Measurements from ENCODE around the gene FGF2. TPM values are rescaled to one million over a fixed set of nuclear protein-coding genes. Genes with fewer than 3 reads are reported as not detected.

FGF2 gene
- total RNA-seq, 1 donor from 2014 or later, result 20.8 TPM

DNA sequence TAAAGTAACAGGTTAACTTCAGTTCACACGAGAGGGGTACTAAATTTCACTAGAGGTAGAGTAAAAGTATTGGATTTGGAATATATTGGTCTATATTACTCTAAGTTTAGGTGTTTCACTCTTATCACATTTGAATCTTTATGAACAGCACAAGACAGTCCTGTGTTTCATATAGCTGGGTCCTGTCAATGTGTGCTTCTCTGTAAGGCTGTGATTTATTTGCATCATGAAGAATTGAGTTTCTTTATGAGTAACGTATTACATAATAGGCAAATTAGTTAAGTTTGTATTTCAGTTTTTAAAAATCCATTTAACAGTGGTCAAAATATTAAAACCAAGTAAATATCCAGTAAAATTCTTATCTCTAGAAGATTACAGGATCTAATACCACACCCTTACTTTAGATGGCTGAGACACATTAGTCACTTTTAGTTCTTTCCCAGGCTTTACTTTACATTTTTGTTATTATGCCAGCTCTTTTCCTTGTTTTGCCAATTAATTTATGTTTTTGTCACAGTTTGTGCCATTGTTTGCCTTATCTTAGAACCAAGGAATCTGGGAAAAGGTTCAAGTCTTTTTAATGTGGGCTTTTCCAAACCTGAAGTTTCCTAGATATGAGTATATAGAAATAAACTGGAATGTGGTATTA is 63.6 kb downstream of the FGF2 start:
- peak overlapping the region; percentile 69 to 71 for H3K27ac ChIP-seq
- intact Hi-C loops (cut with DNase I), result no loop called here
- H3K36me3 ChIP-seq, result no peaks in the 10 kb centered on the region
- no peaks in the 10 kb centered on the region for H3K27me3 ChIP-seq
- no peak overlapping the region for H3K4me3 ChIP-seq
- TF ChIP-seq, protein P1, sequence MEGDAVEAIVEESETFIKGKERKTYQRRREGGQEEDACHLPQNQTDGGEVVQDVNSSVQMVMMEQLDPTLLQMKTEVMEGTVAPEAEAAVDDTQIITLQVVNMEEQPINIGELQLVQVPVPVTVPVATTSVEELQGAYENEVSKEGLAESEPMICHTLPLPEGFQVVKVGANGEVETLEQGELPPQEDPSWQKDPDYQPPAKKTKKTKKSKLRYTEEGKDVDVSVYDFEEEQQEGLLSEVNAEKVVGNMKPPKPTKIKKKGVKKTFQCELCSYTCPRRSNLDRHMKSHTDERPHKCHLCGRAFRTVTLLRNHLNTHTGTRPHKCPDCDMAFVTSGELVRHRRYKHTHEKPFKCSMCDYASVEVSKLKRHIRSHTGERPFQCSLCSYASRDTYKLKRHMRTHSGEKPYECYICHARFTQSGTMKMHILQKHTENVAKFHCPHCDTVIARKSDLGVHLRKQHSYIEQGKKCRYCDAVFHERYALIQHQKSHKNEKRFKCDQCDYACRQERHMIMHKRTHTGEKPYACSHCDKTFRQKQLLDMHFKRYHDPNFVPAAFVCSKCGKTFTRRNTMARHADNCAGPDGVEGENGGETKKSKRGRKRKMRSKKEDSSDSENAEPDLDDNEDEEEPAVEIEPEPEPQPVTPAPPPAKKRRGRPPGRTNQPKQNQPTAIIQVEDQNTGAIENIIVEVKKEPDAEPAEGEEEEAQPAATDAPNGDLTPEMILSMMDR (IDR thresholded peaks at IDR 0.05), result no peak
- H3K4me1 ChIP-seq, result peaks cover 0 to 20% of the 10 kb centered on the region in 2 donors
- DNase-seq (ENCODE audit: low spot score in 2 of 2), result no peak
- H3K9me3 ChIP-seq, result no peaks in the 10 kb centered on the region

DNA sequence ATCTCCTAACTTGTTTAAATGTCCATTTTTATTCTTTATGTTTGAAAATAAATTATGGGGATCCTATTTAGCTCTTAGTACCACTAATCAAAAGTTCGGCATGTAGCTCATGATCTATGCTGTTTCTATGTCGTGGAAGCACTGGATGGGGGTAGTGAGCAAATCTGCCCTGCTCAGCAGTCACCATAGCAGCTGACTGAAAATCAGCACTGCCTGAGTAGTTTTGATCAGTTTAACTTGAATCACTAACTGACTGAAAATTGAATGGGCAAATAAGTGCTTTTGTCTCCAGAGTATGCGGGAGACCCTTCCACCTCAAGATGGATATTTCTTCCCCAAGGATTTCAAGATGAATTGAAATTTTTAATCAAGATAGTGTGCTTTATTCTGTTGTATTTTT is 68.2 kb downstream of the FGF2 start:
- Histone ChIP-seq H3K4me3 (no peak overlapping the region), H3K9me3 (no peaks in the 10 kb centered on the region), H3K27me3 (no peaks in the 10 kb centered on the region), H3K27ac (peak overlapping the region; percentile 60 to 73), H3K4me1 (peaks cover 0 to 40% of the 10 kb centered on the region in 2 donors), H3K36me3 (no peaks in the 10 kb centered on the region)
- intact Hi-C loops (cut with DNase I), result loop anchor here (5.0 kb wide), 1 partner anchor 1198 kb away; the partner anchor contains the start of gene ANXA5
- no peak for DNase-seq (ENCODE audit: low spot score in 2 of 2)
- TF ChIP-seq, protein P1 (IDR thresholded peaks at IDR 0.05), result no peak

DNA sequence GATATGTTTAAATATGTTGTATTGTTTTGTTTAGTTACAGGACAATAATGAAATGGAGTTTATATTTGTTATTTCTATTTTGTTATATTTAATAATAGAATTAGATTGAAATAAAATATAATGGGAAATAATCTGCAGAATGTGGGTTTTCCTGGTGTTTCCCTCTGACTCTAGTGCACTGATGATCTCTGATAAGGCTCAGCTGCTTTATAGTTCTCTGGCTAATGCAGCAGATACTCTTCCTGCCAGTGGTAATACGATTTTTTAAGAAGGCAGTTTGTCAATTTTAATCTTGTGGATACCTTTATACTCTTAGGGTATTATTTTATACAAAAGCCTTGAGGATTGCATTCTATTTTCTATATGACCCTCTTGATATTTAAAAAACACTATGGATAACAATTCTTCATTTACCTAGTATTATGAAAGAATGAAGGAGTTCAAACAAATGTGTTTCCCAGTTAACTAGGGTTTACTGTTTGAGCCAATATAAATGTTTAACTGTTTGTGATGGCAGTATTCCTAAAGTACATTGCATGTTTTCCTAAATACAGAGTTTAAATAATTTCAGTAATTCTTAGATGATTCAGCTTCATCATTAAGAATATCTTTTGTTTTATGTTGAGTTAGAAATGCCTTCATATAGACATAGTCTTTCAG is 68.8 kb downstream of the FGF2 start:
- TF ChIP-seq, protein P1 (IDR thresholded peaks at IDR 0.05), result no peak
- DNase-seq (ENCODE audit: low spot score in 2 of 2), result no peak
- Histone ChIP-seq H3K4me3 (peak overlapping the region in 1 of 2 donors; percentile 2), H3K27me3 (no peaks in the 10 kb centered on the region), H3K36me3 (no peaks in the 10 kb centered on the region), H3K4me1 (peaks cover 0 to 36% of the 10 kb centered on the region in 2 donors), H3K9me3 (no peaks in the 10 kb centered on the region), H3K27ac (peak overlapping the region; percentile 60 to 73)
- intact Hi-C loops (cut with DNase I), result loop anchor here (5.0 kb wide), 1 partner anchor 1198 kb away; the partner anchor contains the start of gene ANXA5

DNA sequence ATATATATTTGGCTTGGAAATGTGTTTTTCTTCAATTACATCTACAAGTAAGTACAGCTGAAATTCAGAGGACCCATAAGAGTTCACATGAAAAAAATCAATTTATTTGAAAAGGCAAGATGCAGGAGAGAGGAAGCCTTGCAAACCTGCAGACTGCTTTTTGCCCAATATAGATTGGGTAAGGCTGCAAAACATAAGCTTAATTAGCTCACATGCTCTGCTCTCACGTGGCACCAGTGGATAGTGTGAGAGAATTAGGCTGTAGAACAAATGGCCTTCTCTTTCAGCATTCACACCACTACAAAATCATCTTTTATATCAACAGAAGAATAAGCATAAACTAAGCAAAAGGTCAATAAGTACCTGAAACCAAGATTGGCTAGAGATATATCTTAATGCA is 69.6 kb downstream of the FGF2 start:
- TF ChIP-seq, protein P1 (IDR thresholded peaks at IDR 0.05), result no peak
- H3K27ac ChIP-seq, result peak overlapping the region; percentile 60 to 73
- H3K27me3 ChIP-seq, result no peaks in the 10 kb centered on the region
- H3K9me3 ChIP-seq, result no peaks in the 10 kb centered on the region
- intact Hi-C loops (cut with DNase I), result loop anchor here (5.0 kb wide), 1 partner anchor 1199 kb away; the partner anchor contains the start of gene ANXA5
- H3K36me3 ChIP-seq, result no peaks in the 10 kb centered on the region
- peaks cover 0 to 43% of the 10 kb centered on the region in 2 donors for H3K4me1 ChIP-seq
- DNase-seq (ENCODE audit: low spot score in 2 of 2), result no peak
- no peak overlapping the region for H3K4me3 ChIP-seq

DNA sequence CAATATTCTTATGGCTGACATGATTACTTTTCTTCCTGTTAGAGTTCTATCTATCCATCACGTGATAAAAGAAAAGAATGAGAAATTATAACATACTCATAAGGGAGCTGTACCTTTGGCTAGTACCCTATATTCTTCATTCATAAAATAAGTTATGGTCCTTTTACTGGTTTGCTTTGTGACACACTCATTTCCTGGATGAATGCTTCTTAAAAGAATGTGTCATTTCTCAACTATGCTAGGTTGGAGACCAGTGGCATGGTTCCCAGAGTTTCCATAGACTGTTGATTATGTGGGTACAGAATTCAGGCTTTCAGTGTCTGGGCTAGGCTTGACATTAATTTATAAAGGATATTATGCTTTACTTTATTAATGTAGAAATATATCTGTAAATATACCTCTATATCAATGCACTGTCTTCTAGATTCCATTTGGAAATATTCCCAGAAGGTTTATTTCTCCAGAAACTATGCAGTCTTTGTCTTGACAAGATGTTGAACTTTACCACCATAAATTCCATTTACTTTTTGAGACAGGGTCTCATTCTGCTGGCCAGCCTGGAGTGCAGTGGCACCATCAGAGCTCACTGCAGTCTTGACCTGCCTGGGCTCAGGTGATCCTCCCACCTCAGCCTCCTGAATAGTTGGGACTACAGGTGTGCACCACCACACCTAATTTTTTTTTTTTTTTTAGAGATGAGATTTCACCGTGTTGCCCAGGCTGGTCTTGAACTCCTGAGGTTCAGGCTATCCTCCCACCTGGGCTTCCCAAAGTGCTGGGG is 71.9 kb downstream of the FGF2 start:
- Histone ChIP-seq H3K36me3 (no peaks in the 10 kb centered on the region), H3K9me3 (no peaks in the 10 kb centered on the region), H3K27ac (peak overlapping the region; percentile 60 to 78), H3K4me3 (no peak overlapping the region), H3K27me3 (no peaks in the 10 kb centered on the region), H3K4me1 (peaks cover 0 to 46% of the 10 kb centered on the region in 2 donors)
- intact Hi-C loops (cut with DNase I), result loop anchor here (2.0 to 5.0 kb wide), 2 partner anchors 72 to 1201 kb away; partner anchors contain the start of genes ANXA5 and FGF2
- TF ChIP-seq, protein P1 (IDR thresholded peaks at IDR 0.05), result no peak
- DNase-seq (ENCODE audit: low spot score in 2 of 2), result peak in 1 of 2 donors; percentile 85
